NCI-H187 (cell line): Measurements from ENCODE around the gene DNM3.
A peak's percentile ranks its signal among the peaks of the same experiment; 100 is the strongest.

Experiments
- DNase-seq, 2 experiments: peaks; one replicate each; lab custom pipeline; 2025; lab: John Stamatoyannopoulos, UW

Gene DNM3

DNA sequence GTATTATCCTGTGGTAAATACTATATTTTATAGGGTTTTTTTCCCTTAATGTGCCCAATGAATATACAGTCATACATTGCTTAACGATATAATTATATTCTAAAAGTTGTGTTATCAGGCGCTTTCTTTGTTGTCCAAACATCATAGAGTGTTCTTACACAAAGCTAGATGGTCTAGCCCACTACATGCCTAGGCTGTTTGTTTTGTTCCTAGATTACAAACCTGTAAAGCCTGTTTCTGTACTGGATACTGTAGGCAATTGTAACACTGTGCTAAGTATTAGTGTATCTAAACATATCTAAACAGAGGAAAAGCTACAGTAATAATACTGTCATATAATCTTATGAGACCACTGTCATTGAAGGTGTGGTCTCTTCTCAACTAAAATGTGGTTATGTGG is 336.6 kb downstream of the DNM3 start:
- DNase-seq, result no peak

DNA sequence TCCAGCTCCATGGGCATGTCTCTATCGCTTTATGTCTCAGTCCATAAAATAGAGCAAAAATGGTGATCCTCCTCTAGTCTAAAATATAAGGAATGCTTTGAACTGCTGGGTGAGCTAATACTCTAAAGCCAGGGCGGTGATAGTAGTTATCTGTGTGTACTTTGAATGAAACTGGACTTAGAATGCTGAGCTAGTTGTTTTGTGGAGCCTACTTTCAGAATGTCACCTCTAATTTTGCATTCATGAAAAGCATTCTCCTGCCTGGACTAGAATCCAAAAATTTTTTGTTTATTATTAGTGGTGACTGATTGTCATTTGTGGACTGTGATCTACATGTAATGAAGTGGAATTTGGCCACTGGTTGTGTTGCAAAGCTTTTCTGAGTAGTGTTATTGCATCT is 337.6 kb downstream of the DNM3 start:
- DNase-seq, result no peak

- no peak for DNase-seq
Observed at GRCh38 chr1:172179918-172180317, 338.6 kb downstream of the DNM3 start.

DNA sequence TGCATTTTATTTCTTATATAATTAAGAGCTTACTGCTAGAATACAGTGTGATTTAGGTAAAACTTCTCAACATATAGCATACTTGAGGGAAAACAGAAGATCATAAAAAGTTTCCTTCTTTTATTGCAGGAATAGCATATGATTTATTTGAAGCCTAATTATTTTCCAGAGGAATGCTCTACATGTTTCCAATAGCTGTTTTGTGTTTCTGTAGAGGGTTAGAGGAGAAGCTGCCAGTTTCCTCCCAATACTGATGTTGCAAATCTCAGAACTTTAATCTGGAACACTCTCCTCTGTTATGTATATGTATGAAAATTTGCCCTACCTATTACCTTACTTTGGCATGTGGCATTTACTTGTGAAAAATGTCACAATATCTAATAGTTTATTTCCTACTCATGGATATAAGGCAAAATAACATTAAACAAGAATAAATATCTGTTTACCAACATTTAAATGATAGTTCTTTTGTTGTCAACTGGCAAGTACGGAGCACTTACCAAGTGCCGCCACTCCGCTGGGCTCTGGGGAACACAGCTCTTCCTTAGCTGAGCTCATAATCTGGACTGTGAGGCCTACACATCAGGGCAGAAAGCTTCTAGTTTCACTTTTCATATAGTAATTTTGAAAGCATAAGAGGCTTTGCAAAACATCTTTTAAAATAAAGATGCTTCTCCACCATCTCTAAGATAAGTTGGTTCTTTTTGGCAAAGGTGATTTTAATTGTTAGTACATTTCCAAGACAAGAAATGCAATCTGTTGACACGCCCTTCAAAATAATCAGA is 339.4 kb downstream of the DNM3 start:
- no peak for DNase-seq

DNA sequence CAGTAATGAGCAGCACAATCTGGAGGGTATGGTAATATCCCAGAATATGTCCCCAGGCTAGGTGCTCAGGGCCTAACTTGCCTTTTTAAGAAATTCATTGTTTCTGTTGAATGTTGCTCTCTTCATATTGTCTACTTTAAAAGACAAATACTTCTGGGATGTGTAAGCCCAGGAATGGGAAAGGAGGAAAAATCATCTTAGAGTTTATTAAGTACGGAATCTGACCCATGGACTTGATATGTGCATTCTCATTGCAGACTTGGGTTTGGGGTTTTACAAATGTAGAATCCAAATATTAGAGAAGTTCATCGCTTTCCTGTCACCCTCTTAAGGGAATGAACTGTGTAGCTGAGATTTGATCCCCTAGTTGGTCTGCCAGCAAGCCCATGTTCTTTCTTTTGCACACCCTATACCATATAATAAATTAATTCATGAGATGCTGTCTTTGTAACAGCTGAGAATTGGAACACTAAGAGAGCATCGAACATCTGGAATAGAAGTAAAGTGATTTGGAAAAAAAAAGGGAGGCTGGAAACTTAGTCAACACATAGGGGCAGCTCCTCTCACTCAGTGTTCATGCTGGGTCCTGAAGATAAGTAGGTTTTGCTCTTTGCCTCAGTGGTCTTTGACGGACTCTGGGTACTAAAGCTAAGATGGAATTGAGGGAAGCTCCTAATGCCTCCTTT is 343.4 kb downstream of the DNM3 start:
- DNase-seq, result no peak

GRCh38 chr1:172185211-172185610 is 343.9 kb downstream of the DNM3 start:
- no peak for DNase-seq

GRCh38 chr1:172185996-172186395 is 344.7 kb downstream of the DNM3 start:
- no peak for DNase-seq

DNA sequence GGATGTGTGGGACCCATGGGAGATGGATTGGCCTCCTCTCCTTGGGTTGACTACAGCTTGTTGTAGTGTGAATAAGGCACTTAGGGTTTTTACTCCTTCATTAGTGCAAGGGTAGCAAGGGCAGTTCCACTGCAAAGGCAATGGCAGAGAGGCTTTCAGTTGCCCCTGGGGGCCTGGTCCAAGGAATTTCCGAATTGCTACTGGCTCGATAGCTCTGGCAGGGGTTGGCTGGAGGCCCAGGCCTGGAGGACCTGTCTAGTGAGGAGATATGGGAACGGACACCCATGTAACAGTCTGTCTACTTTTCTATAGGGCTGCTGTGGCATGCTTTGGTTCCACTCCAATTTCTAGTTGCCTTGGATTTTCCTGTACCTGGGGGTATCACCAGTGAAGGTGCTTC is 360.3 kb downstream of the DNM3 start:
- DNase-seq, result no peak

GRCh38 chr1:172203135-172203823 is 362.0 kb downstream of the DNM3 start:
- peak in 1 of 2 experiments; percentile 20 for DNase-seq

GRCh38 chr1:172203902-172204301 is 362.6 kb downstream of the DNM3 start:
- no peak for DNase-seq

GRCh38 chr1:172206256-172206655 is 365.0 kb downstream of the DNM3 start:
- DNase-seq, result no peak

- no peak for DNase-seq
Observed at GRCh38 chr1:172208635-172209034, 367.3 kb downstream of the DNM3 start.

GRCh38 chr1:172211221-172211620 is 369.9 kb downstream of the DNM3 start:
- DNase-seq, result no peak

- no peak for DNase-seq
Observed at GRCh38 chr1:172212124-172212523, 370.8 kb downstream of the DNM3 start.

- no peak for DNase-seq
Observed at GRCh38 chr1:172215006-172215405, 373.7 kb downstream of the DNM3 start.

- no peak for DNase-seq
Observed at GRCh38 chr1:172219966-172220365, 378.7 kb downstream of the DNM3 start.

DNA sequence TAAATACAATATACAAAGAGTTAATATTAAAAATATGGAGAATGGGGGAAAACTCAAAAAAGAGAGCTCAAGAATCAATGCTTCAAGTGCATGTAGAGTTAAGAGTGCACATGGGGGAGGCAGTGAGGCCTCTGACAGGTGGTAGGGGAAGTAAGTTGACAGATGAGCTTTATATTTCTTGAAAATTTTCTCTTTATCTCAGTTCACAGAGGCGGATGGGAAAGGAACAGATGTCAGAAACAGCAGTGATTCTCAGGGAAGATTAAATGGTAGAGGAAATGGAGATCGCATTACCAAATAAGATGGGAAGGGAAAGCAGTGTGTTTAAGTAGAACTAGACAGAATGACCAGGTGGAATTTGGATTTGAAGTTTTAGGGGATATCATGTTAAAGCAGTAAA is 379.1 kb downstream of the DNM3 start:
- no peak for DNase-seq

DNA sequence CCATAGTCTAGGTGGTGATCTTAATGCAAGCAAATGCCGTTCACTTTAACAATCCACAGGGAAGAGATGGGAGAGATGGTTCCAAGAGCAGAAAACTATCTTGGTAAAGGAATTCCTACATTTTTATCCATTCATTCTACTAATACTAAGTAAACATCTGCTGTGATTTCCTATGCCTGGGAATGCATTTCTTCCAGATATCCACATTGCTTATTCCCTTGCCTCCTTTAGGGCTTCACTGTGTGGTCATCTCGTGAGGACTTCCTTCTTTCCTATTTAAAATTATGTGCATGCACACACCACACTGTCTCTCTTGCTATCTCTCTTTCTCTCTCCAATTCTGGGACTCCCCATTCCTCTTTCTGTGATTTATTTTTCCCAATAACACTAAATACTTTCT is 380.1 kb downstream of the DNM3 start:
- DNase-seq, result no peak

GRCh38 chr1:172224871-172225270 is 383.6 kb downstream of the DNM3 start:
- DNase-seq, result no peak

DNA sequence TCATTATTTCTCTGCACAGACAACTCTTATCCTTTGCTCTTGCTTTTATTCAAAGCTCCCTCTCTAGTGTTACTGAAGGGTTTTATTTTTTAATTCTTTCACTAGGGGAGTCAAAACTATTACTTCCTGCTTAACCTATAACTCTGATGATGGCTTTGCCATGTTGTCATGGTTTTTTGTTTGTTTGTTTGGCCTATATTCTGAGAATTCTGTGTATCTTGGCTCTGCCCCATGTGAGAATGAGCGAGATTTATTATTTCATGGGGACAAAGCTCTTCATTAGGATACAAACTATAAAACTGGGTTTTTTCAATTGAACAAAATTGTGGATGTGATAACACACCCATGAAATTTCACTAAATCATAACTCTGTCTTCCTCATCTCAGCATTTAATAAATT is 388.6 kb downstream of the DNM3 start:
- DNase-seq, result no peak

DNA sequence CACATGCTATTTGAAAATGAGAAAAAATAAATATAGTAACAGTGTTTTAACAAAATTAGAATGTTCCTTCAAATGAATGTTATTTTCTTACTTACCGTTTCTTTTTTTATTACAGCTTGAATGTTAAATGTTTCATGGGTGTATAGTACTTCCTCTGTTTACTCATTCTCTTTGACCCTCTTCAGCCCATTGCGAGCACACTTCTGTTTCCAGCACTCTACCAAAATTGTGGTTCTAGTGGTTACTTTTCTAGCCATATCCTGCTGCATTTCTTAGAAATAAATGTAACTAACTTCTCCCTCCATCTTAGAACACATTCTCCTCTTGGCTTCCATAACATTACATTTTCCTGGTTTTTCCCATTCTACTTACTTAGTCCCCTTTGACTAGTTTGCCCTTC is 389.2 kb downstream of the DNM3 start:
- DNase-seq, result no peak

DNA sequence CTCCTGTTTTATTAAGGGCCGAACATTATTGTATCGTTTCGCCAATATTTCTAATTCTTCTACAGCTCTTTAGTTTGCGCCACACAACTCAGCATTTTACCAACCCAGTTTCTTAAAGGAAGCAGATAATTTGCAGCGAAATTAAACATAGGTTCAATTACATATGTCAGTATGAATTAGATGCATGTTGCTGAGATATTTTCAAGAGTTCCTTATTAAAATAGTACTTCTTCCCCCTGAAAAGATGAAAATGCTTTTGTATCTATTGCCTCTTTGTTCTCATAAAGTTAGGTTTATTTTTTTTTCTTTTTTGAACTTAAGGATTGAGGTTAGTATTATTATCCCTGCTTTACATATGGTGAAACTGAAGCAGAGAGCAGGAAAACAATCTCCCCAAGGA is 395.7 kb downstream of the DNM3 start:
- DNase-seq, result no peak

- no peak for DNase-seq
Observed at GRCh38 chr1:172238158-172238557, 396.9 kb downstream of the DNM3 start.
